ENCODE measurements around the gene KMT2B. TPM values are rescaled to one million over a fixed set of nuclear protein-coding genes. Genes with fewer than 3 reads are reported as not detected.

Gene KMT2B
- total RNA-seq, 1 experiment from 2014 or later: 9.8 TPM

- DNase-seq (ENCODE audit: low read depth): no peak
Observed at GRCh38 chr19:35727053-35727955, 9.5 kb downstream of the KMT2B start.

- no peak for DNase-seq (ENCODE audit: low read depth)
Observed at GRCh38 chr19:35727956-35728706, 10.3 kb downstream of the KMT2B start.

- DNase-seq (ENCODE audit: low read depth): no peak
Observed at GRCh38 chr19:35729021-35729420, 11.2 kb downstream of the KMT2B start.

GRCh38 chr19:35729763-35730162, 12.0 kb downstream of the KMT2B start:
- no peak for DNase-seq (ENCODE audit: low read depth)

- no peak for DNase-seq (ENCODE audit: low read depth)
Observed at GRCh38 chr19:35730326-35730725, 12.5 kb downstream of the KMT2B start.

- no peak for DNase-seq (ENCODE audit: low read depth)
Observed at GRCh38 chr19:35731353-35731752, 13.6 kb downstream of the KMT2B start.

GRCh38 chr19:35731779-35732405, 14.1 kb downstream of the KMT2B start:
- DNase-seq (ENCODE audit: low read depth): no peak

GRCh38 chr19:35732540-35733179, 14.9 kb downstream of the KMT2B start:
- DNase-seq (ENCODE audit: low read depth): no peak

GRCh38 chr19:35733180-35734125, 15.7 kb downstream of the KMT2B start:
- no peak for DNase-seq (ENCODE audit: low read depth)

GRCh38 chr19:35734273-35734672, 16.5 kb downstream of the KMT2B start:
- DNase-seq (ENCODE audit: low read depth): no peak

- no peak for DNase-seq (ENCODE audit: low read depth)
Observed at GRCh38 chr19:35734889-35735288, 17.1 kb downstream of the KMT2B start.

- no peak for DNase-seq (ENCODE audit: low read depth)
Observed at GRCh38 chr19:35736913-35737886, 19.4 kb downstream of the KMT2B start.

- DNase-seq (ENCODE audit: low read depth): no peak
Observed at GRCh38 chr19:35738021-35738886, 20.5 kb downstream of the KMT2B start.

- no peak for DNase-seq (ENCODE audit: low read depth)
Observed at GRCh38 chr19:35738887-35739229, 21.1 kb downstream of the KMT2B start.

- no peak for DNase-seq (ENCODE audit: low read depth)
Observed at GRCh38 chr19:35739275-35740107, 21.7 kb downstream of the KMT2B start.

- DNase-seq (ENCODE audit: low read depth): no peak
Observed at GRCh38 chr19:35740108-35740422, 22.3 kb downstream of the KMT2B start.

- DNase-seq (ENCODE audit: low read depth): peak; percentile 95
Observed at GRCh38 chr19:35740423-35741202, 22.8 kb downstream of the KMT2B start.

All from LHCN-M2 (cell line).